ENCODE measurements around the gene CHN2.

DNA sequence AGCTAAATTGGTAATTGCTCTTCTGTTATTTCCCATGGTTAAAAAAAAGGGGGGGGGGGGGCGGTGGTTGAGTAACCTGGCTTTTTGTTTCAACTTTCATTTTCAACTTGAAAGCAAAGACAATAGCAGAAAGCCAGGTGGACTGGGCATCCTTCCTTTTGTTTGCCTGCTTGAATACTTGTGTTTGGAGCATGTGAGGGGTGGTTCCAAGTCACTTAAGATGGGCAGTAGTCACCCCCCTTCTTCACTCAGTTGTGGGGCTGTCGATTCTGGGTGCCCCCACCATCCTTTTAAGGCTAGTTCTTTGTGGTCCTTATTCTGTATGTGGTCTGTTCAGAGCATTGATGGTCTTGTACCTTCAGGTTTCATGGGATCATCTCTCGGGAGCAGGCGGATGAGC lies 203.4 kb downstream of the CHN2 start:
- no peak for TF ChIP-seq NPAS2 (CRISPR knock-in tag; IDR thresholded peaks at IDR 0.05; ENCODE audit: borderline replicate concordance)
- TF ChIP-seq ESRRA (IDR thresholded peaks at IDR 0.05; ENCODE audit: borderline replicate concordance, low read length): no peak
- TF ChIP-seq POLR2A (IDR thresholded peaks at IDR 0.05; ENCODE audit: low read length): no peak
- TF ChIP-seq CTCF (IDR thresholded peaks at IDR 0.05): no peak
- TF ChIP-seq RAD21 (conservative IDR thresholded peaks at IDR 0.05 in 1 of 2, IDR thresholded peaks at IDR 0.05 in 1 of 2): no peak
- no peak for TF ChIP-seq JUN (IDR thresholded peaks at IDR 0.05)
- no peak for TF ChIP-seq NFE2L2 (conservative IDR thresholded peaks at IDR 0.05; ENCODE audit: low read length)
- no peak for TF ChIP-seq CEBPB (IDR thresholded peaks at IDR 0.05)
- TF ChIP-seq KDM5A (IDR thresholded peaks at IDR 0.05): no peak
- no peak for TF ChIP-seq EHMT2 (IDR thresholded peaks at IDR 0.05; ENCODE audit: low read depth)
- TF ChIP-seq SMC3 (IDR thresholded peaks at IDR 0.05): no peak
- TF ChIP-seq, protein P1, sequence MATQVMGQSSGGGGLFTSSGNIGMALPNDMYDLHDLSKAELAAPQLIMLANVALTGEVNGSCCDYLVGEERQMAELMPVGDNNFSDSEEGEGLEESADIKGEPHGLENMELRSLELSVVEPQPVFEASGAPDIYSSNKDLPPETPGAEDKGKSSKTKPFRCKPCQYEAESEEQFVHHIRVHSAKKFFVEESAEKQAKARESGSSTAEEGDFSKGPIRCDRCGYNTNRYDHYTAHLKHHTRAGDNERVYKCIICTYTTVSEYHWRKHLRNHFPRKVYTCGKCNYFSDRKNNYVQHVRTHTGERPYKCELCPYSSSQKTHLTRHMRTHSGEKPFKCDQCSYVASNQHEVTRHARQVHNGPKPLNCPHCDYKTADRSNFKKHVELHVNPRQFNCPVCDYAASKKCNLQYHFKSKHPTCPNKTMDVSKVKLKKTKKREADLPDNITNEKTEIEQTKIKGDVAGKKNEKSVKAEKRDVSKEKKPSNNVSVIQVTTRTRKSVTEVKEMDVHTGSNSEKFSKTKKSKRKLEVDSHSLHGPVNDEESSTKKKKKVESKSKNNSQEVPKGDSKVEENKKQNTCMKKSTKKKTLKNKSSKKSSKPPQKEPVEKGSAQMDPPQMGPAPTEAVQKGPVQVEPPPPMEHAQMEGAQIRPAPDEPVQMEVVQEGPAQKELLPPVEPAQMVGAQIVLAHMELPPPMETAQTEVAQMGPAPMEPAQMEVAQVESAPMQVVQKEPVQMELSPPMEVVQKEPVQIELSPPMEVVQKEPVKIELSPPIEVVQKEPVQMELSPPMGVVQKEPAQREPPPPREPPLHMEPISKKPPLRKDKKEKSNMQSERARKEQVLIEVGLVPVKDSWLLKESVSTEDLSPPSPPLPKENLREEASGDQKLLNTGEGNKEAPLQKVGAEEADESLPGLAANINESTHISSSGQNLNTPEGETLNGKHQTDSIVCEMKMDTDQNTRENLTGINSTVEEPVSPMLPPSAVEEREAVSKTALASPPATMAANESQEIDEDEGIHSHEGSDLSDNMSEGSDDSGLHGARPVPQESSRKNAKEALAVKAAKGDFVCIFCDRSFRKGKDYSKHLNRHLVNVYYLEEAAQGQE (IDR thresholded peaks at IDR 0.05): no peak
- TF ChIP-seq RCOR1 (IDR thresholded peaks at IDR 0.05; ENCODE audit: low read depth, low read length): no peak
- TF ChIP-seq RARB (CRISPR knock-in tag; IDR thresholded peaks at IDR 0.05): no peak

Measured in A549 (cell line).